T follicular helper cell (primary cell): ENCODE measurements around the gene PCGF3.
"Not testable (repeated sequence)": the region's sequence is repeated elsewhere in the genome, so short reads cannot be mapped to it uniquely, and the experiment has no call there.

Experiments used
- DNase-seq: peaks from one replicate; pipeline ENCODE4 v3.0.0-alpha.2; 2020; ENCODE audit warnings: low read depth

The PCGF3 gene

GRCh38 chr4:740656-741282, 35.1 kb downstream of the PCGF3 start:
- no peak for DNase-seq

- DNase-seq = no peak
Measured at GRCh38 chr4:742096-742741, 36.6 kb downstream of the PCGF3 start.

- DNase-seq = peak; percentile 64
Measured at GRCh38 chr4:742742-743311, 37.2 kb downstream of the PCGF3 start.

- DNase-seq = no peak
Measured at GRCh38 chr4:743463-744211, 38.0 kb downstream of the PCGF3 start.

- no peak for DNase-seq
Measured at GRCh38 chr4:744212-744841, 38.7 kb downstream of the PCGF3 start.

GRCh38 chr4:747546-748170, 42.0 kb downstream of the PCGF3 start:
- no peak for DNase-seq

GRCh38 chr4:748461-748860, 42.8 kb downstream of the PCGF3 start:
- DNase-seq = no peak

- DNase-seq = no peak
Measured at GRCh38 chr4:749698-750666, 44.4 kb downstream of the PCGF3 start.

GRCh38 chr4:751676-752075, 46.0 kb downstream of the PCGF3 start:
- no peak for DNase-seq

- no peak for DNase-seq
Measured at GRCh38 chr4:752196-752861, 46.7 kb downstream of the PCGF3 start.

GRCh38 chr4:753186-753585, 47.6 kb downstream of the PCGF3 start:
- DNase-seq = not testable (repeated sequence)

- no peak for DNase-seq
Measured at GRCh38 chr4:754221-755120, 48.8 kb downstream of the PCGF3 start.

- no peak for DNase-seq
Measured at GRCh38 chr4:757111-757510, 51.5 kb downstream of the PCGF3 start.

GRCh38 chr4:759810-760209, 54.2 kb downstream of the PCGF3 start:
- not testable (repeated sequence) for DNase-seq

GRCh38 chr4:760616-761015, 55.0 kb downstream of the PCGF3 start:
- DNase-seq = no peak

GRCh38 chr4:761086-761485, 55.5 kb downstream of the PCGF3 start:
- DNase-seq = no peak

GRCh38 chr4:761739-762138, 56.1 kb downstream of the PCGF3 start:
- DNase-seq = no peak

- no peak for DNase-seq
Measured at GRCh38 chr4:762211-763190, 56.9 kb downstream of the PCGF3 start.
